Femur (tissue), 1 donor: ENCODE results near the gene UBQLN1.

Experiments
- DNase-seq: peaks from one replicate; pipeline ENCODE4 v3.0.0-alpha.2; 2017

Gene UBQLN1

DNA sequence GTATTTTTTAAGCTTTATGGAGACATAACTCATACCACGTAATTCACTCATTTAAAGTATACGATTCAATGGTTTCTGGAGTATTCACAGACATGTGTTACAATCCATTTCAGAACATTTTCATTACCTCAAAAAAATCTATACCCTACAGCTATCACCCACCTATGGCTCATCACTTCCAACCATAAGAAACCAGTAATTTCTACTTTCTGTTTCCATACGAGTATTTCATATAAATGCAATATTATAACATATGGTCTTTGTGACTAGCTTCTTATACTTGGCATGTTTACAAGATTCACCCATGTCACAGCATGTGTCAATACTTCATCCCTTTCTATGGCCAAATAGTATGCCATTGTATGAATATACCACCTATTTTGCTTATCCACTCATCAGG lies 18.8 kb downstream of the UBQLN1 start:
- no peak for DNase-seq

DNA sequence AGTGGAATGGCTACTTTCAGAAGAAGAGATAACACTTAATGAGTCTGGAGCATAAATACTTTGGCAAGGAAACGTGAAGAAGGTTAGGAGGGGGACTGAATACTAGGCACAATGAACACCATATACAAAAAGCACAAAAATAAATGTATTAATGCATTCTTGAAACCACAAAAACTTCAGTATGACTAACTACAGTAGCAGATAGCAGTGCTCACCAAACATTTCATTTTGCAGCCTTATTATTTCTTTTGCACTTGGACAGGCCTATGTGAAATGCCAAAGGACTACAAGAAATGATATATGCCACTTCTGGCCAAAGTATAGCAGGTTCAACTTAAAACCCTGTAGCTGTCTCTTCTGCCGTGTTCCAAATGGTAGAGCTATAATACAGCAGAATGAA lies 26.3 kb downstream of the UBQLN1 start:
- no peak for DNase-seq

DNA sequence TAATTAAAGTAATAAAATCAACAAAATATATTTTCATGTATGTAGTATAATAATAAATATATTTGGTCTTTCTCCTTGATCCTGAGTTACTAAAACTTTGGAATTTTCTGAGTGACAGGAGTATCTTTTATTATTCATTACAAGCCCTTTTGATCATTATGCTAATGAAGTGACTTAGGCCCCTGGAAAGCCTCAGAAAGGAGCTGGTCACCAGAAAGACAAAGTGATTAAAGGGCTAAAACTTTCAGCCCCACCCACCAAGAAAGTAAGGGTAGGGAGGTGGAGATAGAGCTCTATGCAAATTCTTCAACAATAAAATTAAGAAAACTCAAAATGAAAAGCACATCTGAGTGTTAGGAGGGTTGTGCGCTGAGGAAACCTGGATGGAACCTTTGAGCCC lies 27.5 kb downstream of the UBQLN1 start:
- no peak for DNase-seq

DNA sequence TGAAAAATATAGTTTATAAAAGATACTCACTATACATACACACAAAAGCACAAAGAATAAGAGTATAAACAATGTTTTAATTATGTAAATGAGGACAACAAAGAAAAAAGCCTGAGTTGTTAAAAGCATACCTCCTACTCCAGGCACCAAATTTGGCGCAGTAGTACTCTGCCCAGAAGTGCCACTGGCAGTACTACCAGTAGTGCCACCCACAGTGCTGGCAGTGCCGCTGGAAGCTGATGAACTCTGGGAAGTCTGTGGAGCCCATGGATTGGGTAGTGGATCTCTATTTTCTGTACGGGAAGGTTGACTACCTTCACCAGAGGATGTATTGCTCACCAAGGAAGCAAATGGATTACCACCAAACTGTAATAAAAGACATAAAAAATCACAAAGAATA lies 30.2 kb downstream of the UBQLN1 start:
- DNase-seq = no peak

DNA sequence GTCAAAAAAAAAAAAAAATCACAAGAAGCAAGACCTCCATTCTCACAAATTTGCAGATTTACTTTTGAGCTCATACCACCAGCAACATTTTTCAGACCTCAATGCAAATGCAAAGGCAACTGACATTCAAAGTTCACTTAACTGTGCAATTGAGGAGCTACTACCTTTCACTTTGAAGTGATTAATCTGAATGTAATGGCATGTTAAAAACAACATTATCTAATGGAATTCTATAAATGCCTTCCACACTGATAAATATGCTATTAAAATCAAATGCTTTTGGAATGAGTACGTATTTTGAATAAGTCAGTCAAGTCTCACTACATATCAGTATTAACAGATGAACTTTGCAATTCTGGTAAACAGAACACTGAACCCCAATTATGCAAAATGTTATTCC lies 32.3 kb downstream of the UBQLN1 start:
- DNase-seq = no peak

DNA sequence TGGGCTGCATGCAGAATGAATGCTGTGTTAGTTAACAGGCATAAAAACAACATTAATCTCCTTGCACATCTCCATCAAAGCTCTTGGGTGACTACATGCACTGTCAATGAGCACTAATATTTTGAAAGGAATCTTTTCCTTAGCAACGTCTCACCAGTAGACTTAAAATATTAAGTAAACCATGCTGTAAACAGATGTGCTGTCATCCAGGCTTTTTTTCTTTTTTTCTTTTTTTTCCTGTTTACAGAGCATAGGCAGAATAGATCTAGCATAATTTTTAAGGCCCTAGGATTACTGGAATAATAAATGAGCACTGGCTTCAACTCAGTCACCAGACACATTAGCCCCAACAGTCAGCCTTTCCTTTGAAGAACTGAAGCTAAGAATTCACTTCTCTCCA lies 36.3 kb downstream of the UBQLN1 start:
- DNase-seq = no peak

DNA sequence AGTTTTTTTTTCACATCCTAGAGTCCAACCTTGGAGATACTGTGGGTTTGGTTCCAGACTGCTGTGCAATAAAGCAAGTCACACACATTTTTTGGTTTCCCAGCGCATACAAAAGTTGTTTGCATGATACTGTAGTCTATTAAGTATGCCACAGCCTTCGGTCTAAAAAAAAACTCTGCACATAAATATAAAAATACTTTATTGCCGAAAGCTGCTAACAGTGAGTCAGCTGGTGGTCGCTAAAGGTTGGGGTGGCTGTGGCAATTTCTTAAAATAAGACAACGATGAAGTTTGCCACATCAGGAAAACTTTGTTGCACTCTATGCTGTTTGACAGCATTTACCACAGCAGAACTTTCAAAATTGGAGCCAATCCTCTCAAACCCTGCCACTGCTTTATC lies 37.4 kb downstream of the UBQLN1 start:
- no peak for DNase-seq

DNA sequence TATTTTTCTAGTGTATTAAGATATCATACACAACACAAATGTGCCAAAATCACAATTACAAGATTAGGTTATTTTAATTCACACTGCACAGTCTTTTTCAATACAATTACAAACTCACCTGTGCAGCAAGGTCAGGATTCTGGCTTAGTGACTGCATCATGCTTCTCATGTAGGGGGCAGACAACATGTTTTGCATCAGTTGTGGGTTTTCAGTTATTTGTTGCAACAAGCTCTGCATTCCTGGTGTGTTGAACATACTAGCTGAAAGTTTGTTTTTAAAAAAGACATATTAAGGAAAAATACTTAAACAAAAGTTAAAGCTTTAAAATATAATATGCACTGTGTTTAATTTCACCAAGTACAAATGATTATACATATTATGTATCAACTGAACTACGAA lies 38.7 kb downstream of the UBQLN1 start:
- no peak for DNase-seq

DNA sequence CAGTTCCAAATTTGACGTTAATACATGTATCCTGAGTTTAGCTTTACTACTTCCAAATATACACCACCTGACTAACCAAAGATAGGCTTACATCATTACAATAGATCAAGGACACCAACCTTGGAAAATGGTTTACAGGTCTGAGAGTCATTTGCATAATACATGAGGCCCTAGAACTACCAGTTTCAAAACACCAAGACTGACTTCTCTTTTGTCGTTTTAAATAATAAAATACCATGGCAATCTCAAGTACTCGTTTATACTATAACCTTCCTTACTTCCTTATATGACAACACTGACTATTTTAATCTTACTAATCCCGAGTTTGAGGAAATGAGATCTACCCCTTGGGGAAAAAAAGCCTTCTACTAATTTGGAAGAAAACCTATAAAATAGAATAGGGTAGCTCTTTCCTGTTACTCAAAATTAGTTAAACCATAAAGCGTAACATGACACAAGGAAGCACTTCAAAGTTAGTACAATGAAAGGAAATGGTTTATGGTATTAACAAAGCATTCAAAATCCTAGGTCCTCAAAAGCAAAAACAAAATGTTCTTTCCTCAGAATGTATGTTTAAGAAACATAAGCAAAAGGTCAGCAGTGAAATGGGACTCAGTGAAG lies 42.1 kb downstream of the UBQLN1 start:
- no peak for DNase-seq

DNA sequence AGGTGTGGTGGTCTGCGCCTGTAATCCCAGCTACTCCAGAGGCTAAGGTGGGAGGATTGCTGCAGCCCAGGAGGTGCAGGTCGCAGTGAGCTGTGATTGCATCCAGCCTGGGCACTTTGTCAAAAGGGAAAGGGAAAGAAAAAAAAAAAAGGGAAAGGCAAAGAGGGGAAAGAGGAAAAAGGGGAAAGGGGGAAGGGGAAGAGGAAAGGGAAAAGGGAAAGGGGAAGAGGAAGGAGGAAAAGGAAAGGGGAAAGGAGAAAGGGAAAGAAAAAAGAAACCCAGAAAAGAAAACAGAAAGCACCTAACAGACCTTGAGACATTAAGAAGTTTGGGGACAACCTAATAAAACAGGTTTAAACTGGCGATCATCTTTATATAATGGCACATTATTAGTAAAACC lies 44.8 kb downstream of the UBQLN1 start:
- DNase-seq = no peak

DNA sequence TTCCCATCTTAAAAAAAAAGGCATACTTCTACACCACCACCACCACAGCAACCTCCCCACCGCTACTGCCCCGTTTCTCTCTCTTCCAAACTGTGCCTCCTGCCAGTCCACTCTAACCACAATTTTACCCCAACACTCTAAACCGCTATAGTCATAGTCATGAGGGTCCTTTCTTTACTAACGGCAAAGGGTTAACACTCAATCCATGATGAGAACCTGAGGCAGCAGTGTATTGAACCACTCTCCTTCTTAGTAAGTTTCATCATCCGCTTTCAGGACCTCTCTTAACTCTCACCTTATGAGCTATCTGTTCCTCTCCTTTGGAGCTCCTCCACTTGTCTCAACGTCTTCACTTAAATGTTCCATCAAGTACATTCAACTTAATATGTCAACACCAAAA lies 50.8 kb downstream of the UBQLN1 start:
- DNase-seq = no peak

DNA sequence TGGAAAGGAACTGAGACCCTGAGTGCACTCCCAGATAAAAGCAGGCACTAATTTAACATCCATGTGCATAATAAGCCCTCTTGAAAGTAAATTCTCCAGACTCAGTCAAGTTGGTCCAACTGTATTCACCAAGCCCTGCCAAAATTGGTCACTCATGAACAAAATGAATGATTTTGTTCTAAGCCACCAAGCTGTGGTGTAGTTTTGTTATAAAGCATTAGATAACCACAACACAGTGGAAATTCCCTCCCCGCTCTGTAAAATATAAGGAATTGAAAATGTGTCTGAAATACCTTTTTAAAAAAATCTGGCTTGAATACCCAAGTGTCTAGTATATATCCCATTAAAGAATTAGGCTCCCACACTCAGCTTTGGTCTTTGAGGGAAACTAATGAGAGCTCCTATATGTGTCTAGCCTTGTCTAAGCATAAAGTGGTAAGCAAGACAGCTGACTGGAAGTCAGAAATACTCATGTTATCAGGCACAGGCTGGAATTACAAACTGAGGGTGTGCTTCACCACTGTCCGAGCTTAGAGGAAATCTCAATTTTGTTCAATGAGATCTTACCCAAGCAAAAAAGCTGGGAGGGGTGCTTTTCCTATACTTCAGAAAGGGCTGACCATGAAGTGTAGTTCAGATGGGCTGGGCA lies 51.6 kb downstream of the UBQLN1 start:
- no peak for DNase-seq

DNA sequence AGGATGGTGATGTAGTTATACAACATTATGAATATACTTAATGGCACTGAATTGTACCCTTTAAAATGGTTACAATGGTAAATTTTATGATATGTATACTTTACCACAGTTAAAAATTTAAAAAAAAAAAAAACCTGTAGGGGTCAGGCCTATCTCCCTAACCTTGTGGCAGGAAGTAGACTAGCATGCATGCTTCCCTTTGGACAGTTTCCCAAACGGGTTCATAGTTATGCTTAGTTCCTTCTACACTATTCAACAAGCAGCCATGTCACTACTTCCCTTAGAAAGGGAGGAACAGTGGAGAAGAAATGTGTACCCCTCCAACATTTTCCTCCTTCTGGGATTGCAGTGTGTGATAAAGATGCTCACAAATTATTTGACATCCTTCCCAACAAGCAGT lies 52.3 kb downstream of the UBQLN1 start:
- no peak for DNase-seq

DNA sequence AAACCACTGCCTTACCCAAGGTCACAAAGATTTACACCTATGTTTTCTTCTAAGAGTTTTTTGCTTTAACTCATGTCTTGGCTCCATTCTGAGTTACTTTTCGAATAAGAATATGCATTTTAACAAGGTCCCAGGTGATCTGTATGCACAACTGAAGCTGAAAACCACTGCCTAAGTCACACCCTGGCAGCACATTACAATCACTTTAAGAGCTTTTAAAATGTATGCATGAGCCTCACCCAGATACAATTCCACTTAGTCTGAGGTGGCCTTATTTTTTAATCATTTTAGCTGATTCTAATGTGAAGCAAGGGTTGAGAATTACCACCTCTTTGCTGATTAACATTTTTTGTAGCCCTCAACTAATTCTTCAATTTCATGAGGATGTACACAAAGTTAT lies 55.3 kb downstream of the UBQLN1 start:
- no peak for DNase-seq

DNA sequence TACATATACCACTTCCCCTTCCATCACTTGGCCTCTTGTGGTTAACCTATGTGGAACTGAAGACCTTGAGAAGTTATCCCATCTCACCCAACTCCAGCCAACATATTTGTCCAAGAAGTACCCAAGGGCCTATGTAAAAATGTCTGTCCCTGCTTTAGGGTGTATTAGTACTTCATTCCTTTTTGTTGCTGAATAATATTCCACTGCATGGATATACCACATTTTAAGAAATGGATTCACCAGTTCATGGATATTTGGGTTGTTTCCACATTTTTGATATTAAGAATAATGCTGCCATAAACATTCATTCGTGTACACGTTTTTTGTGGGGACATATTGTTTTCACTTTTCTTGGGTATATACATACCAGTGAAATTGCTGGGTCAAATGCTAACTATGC lies 56.2 kb downstream of the UBQLN1 start:
- no peak for DNase-seq

DNA sequence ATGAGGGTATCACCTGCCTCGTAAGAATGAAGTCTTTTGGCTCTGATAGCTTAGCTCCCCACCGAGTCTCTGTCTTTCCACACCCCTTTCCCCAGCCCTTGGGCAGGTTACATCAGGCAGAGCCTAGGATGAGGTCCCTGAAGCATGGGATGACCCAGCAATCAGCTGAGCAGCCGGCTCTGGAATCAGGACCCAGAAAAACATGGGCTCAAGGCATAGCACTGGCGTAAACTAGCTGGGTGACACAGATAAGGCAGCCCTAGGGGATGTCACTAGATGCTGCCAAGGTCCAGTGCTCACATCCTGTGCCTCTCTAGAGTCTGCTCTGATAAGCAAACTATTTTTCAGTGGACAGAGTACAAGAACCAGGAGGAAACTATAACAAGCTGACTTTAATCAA lies 58.2 kb downstream of the UBQLN1 start:
- no peak for DNase-seq

DNA sequence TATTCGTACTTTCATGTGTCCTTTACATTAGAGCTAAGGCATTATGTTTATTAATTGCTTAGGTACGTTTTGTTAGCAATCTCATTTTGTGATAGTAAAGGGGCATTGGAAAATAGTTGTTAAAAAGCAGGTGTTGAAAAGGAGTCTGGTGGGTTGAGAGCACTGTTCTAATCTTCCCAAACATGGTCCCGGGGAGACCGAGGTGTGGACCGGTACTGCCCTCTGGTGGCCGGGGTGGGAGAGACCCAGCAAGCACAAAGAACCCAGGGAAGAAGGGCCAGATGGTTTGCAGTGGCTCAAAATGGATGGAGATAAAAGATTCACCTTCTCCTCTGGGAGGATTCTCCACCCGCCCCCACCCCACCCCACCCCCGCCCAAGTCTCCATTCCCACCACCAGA lies 58.7 kb downstream of the UBQLN1 start:
- peak; percentile 48 for DNase-seq

DNA sequence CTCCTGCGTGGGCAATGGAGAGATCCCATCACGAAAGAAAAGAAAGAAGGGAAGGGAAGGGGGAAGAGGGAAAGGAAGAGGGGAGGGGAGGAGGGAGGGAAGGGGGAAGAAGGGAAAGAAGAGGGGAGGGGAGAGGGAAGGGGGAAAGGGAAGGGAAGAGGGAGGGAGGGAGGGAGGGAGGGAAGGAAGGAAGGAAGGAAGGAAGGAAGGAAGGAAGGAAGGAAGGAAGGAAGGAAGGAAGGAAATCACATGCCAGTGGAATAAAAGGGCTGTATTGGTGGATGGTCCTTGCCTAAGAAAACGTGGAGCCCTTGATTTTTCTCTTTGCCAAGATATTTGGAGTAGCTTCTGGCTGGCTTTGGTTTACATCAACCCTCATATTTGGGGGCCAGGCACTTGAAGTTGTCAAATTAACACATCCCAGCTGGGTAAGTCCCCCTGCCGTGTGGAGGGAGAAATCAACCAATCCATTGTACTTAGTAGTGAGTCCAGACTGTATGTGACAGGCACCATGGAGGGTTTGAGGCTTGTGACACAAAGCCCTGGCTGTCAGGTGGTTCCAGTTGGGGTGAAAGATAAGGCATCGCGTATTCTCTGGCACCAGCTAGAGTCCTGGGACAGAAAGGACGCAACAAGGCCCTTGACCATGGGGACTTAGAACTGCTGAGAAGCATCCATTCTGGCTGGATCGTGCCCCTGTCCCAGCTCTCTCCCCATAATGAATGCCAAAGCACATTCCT lies 61.1 kb downstream of the UBQLN1 start:
- DNase-seq = no peak

DNA sequence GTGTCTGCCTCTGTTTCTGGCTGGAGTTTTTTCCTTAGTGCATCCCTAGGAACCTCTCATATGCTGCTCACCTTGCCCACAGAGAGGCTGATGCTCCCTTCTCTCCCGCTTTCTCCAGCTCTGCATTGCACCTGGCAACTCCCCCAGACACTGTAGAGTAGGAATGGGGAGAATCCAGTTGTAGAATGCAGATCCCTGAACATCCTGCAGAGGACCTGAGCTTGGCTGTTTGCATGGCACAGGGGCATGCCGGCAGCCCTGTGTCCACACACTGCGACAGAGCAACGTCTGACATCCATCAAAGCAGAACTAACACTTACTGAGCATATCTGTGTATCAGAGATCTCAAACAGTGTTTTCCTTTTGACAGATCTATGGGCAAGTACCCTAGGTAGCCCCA lies 65.0 kb downstream of the UBQLN1 start:
- DNase-seq = no peak

DNA sequence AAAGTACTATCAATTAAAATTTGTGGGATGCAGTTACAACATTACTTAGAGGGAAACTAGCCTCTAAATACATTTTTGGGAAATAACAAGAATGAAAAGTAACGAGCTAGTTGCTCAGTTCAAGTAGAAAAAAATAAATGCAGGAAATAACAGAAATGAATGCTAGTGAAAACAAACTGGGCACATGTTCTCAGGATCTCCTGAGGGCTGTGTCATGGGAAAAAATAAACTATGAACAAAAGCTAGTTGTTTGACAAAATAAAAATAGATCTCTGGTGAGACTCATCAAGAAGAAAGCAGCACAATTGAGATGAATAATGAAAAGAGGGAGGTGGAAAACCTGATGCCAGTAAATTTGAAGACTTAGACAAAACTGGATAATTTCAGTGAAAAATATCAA lies 68.5 kb downstream of the UBQLN1 start:
- no peak for DNase-seq

DNA sequence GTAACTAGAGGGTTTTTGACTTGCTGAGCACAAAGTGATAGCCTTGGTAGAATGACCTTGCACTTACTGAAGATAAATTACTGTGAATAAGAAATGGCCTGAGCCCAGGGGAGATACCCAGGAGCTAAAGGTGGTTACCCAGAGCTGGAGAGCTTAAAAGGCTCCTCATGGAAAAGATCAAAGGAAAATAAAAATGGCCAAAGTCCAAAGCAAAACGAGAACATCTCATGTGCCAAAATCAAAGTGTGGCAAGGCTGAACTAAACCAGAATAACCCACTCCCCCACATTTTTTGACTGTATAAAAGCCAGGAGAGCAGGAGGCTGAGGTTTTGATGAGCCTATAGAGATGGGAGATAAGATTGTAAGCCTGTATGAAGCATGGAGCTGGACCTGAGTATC lies 70.4 kb downstream of the UBQLN1 start:
- no peak for DNase-seq

DNA sequence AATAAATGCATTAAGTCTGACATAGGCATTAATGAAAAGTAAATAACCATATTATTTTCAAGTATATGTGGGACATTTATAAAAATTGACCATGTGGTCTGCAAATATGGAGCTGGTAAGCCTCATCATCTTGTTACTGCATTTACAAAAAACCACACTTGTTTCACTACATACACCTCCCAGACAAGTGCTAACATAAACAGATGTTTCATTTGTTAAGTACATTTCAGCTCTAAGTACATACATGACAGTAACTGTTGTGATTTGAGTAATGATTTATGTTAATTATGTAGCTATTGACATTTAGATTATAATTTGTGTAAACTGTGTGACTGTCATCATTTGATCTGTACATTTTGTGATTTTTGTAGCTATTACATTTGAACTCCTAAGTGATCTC lies 70.9 kb downstream of the UBQLN1 start:
- no peak for DNase-seq

DNA sequence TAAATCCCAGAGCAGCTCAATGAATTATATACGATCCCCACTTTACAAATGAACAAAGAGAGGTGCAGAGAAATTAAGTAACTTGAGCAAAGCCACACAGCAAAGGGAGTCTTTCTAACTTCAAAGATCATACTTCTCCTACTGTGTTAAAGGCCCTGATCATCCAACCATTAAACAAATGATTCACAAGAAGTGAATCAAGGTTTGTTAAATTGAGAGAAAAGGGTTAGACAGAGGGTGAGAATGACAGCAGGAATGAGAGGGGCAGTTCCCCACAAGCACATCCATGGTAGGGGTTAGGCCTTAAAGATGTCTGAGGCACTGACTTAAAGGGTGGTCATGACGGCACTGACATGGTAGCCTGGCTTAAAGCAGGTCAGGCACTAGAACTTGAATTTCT lies 74.1 kb downstream of the UBQLN1 start:
- no peak for DNase-seq

DNA sequence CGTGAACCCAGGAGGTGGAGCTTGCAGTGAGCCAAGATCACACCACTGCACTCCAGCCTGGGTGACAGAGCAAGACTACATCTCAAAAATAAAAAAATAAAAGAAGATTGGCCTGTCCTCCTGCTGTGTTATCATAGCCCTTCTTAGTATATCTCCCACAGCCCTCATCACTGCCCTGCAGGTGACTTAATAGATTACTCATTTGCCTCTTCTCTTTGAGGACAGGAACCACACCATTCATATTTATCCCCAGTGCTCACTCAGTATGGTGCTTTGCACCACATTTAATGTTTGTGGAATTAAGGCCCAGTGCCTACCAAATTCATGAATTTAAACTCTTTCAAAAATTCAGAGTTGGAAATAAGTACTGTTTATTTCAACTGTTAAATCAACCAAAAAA lies 74.5 kb downstream of the UBQLN1 start:
- DNase-seq = no peak
